GM12801 (cell line): Measurements from ENCODE around the gene MCM8.

ENCODE experiments used
- CTCF ChIP-seq: IDR thresholded peaks from one replicate; pipeline ENCODE4 v1.5.1; 2011; ENCODE audit warnings: control low read depth; ENCODE audit not compliant: insufficient read length; ENCODE audit errors: extremely low read depth

Gene MCM8

DNA sequence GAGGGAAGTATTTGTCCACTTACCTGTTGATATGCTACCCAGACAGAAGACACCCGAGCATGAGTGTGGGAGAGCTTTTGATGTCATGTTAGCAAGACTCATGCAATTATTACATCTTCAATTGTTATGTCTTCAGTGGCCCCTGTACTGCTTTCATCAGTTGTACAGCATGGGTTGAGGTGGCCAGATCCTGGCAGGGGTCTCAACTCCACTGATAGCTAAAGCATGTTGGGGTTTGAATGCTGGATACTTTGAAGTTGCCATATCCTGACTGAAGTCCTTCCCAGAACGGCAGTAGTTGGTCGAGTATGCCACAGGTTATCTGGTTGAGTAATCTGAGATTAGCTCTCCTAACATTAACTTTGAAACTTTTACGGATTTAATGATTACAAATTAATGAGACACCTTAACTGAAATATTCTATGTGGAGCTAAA, 56.7 kb downstream of the MCM8 start:
- TF ChIP-seq CTCF, result no peak

- no peak for TF ChIP-seq CTCF
These were observed 57.2 kb downstream of the MCM8 start for GRCh38 chr20:6007529-6008103.

DNA sequence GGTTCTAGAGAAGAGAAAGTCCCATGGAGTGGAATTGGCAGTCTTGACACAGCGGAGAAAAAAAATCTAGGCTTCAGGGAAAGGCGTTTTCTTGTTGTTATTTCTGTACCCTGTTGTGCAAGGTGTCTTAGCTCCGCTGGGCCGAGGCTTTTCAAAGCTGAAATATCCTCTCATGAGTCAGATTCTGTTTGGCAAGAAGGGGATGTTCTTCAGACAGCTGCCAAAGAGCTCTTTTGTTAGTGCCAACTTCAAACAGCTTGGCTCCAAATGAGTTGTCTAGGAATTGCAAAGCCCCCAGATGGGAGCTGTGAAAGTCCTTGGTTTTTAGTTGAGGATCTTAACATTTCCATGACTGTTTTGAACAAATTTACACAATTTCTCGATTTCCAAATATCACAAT, 57.8 kb downstream of the MCM8 start:
- TF ChIP-seq CTCF, result no peak

- no peak for TF ChIP-seq CTCF
These were observed 61.7 kb downstream of the MCM8 start for GRCh38 chr20:6012179-6012578.

DNA sequence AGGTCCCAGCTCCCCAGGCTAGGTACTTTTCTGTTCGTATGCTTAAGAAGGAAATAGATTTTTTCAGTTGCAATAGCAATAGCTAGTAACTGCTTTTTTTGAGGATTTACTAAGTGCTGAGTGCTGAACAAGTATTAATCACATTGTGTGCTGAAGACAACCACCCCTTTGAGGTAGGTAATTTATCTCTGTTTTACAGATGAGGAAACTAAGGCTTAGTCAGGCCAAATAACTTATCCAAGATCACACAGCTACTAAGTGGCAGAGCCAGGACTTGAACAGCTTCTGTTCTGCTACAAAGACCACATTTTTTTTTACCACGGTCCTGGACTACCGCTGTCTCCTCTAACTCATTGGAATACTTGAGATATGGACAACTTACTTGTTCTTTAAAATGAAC, 63.6 kb downstream of the MCM8 start:
- no peak for TF ChIP-seq CTCF

- no peak for TF ChIP-seq CTCF
These were observed 64.5 kb downstream of the MCM8 start for GRCh38 chr20:6014957-6015356.

GRCh38 chr20:6017467-6017866, 67.0 kb downstream of the MCM8 start:
- no peak for TF ChIP-seq CTCF
